Measurements from ENCODE around the gene TM9SF1.

DNA sequence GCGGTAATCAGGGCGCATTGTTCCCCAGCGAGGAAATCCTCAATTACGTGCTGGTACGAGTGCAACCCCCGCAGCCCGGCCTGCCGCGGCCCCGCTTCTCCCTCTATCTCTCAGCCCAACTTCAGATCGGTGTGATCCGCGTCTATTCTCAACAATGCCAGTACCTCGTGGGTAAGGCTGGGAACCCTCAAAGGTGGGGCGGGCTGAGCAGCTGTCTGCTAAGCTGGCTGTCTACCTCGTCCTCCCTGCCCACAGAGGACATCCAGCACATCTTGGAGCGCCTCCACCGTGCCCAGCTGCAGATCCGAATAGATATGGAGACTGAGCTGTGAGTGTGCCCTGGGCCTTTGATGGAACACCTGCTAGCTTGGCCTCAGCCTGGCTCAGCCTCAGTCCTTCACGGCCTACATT, 22.4 kb downstream of the TM9SF1 start:
- TF ChIP-seq, protein P1, sequence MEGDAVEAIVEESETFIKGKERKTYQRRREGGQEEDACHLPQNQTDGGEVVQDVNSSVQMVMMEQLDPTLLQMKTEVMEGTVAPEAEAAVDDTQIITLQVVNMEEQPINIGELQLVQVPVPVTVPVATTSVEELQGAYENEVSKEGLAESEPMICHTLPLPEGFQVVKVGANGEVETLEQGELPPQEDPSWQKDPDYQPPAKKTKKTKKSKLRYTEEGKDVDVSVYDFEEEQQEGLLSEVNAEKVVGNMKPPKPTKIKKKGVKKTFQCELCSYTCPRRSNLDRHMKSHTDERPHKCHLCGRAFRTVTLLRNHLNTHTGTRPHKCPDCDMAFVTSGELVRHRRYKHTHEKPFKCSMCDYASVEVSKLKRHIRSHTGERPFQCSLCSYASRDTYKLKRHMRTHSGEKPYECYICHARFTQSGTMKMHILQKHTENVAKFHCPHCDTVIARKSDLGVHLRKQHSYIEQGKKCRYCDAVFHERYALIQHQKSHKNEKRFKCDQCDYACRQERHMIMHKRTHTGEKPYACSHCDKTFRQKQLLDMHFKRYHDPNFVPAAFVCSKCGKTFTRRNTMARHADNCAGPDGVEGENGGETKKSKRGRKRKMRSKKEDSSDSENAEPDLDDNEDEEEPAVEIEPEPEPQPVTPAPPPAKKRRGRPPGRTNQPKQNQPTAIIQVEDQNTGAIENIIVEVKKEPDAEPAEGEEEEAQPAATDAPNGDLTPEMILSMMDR (IDR thresholded peaks at IDR 0.05) = no peak
- no peak for TF ChIP-seq POLR2AphosphoS5 (IDR thresholded peaks at IDR 0.05)

Data from breast epithelium (tissue), 3 donors.